Measurements from ENCODE around the gene NRP1. TPM values are rescaled to one million over a fixed set of nuclear protein-coding genes. Genes with fewer than 3 reads are reported as not detected.
A peak's percentile ranks its signal among the peaks of the same experiment; 100 is the strongest.

Gene NRP1
- total RNA-seq, 1 donor, result 173 TPM

DNA sequence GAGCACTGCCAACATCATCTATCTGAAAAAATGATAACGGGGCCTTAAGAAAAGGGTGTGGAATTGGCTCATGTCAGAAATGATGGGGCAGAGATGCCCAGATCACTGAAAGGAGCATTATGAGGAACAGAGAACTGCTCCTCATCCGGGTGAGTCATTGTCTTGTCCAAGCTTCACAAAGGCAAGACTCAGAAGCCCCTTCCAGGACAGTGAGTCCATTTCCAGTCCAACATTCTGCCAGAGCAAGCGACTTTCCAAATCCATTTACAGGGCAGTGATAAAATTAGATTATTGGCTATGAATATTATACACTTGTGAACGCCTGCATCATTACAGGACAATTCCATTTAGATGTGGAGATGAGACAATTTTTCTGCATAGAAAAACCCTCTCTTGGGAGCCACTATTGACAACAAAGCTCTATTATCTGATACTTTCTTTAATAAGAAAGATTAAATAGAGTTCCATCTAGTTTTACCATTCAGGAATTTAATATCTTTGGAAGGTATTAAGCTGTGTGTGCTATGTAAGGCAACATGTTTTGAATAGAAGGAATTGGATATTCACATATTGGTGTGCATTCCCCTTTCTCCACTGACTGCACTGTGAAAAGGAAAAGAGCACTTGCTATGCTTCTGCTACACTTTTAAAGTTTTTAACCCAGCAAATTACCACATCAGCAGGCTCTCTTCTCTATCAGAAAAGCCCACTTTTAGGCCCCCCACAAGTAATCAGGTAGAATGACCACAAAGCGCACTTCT, 159.6 kb downstream of the NRP1 start:
- Histone ChIP-seq H3K27me3 (ENCODE audit: insufficient read depth, low read length) (no peaks in the 10 kb centered on the region), H3K4me2 (ENCODE audit: insufficient read depth, low read length) (no peak overlapping the region), H3K36me3 (ENCODE audit: insufficient read depth, low read length) (peaks cover 18% of the 10 kb centered on the region), H3K79me2 (ENCODE audit: insufficient read depth, low read length) (peaks cover 1% of the 10 kb centered on the region), H3K4me3 (ENCODE audit: insufficient read depth, low read length) (no peak overlapping the region), H2AFZ (ENCODE audit: low read length) (no peak overlapping the region), H3K4me1 (ENCODE audit: insufficient read depth, low read length) (peaks cover 25% of the 10 kb centered on the region), H4K20me1 (ENCODE audit: insufficient read depth, low read length) (no peaks in the 10 kb centered on the region), H3K27ac (ENCODE audit: low read depth, low read length) (no peak overlapping the region), H3K9me3 (ENCODE audit: low read depth, low read length) (no peaks in the 10 kb centered on the region)
- TF ChIP-seq, protein P1, sequence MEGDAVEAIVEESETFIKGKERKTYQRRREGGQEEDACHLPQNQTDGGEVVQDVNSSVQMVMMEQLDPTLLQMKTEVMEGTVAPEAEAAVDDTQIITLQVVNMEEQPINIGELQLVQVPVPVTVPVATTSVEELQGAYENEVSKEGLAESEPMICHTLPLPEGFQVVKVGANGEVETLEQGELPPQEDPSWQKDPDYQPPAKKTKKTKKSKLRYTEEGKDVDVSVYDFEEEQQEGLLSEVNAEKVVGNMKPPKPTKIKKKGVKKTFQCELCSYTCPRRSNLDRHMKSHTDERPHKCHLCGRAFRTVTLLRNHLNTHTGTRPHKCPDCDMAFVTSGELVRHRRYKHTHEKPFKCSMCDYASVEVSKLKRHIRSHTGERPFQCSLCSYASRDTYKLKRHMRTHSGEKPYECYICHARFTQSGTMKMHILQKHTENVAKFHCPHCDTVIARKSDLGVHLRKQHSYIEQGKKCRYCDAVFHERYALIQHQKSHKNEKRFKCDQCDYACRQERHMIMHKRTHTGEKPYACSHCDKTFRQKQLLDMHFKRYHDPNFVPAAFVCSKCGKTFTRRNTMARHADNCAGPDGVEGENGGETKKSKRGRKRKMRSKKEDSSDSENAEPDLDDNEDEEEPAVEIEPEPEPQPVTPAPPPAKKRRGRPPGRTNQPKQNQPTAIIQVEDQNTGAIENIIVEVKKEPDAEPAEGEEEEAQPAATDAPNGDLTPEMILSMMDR (IDR thresholded peaks at IDR 0.05; ENCODE audit: extremely low read depth, low read depth, low read length), result no peak
- no peak for DNase-seq (ENCODE audit: insufficient read length, low spot score, missing footprints)

DNA sequence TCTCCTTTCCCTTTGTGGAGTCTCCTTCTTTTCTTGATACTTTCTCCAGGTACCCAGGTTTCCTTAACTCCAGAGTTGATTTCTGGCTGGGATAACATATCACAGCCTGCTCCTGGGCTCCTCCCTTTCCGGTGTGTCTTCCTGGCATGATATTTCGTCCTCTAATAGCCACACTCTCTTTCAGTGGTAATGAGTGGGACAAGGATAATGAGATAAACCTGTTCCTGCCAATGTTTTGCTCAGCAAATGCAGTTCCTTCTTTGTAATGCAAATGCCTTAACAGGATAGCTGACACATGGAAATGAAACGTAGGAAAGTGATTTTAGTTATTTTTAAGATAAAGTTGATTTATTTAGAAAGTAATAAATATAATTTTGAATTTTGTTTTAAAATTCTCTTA, 168.6 kb downstream of the NRP1 start:
- Histone ChIP-seq H4K20me1 (ENCODE audit: insufficient read depth, low read length) (no peaks in the 10 kb centered on the region), H3K9me3 (ENCODE audit: low read depth, low read length) (no peaks in the 10 kb centered on the region), H3K4me2 (ENCODE audit: insufficient read depth, low read length) (no peak overlapping the region), H3K27ac (ENCODE audit: low read depth, low read length) (no peak overlapping the region), H3K36me3 (ENCODE audit: insufficient read depth, low read length) (no peaks in the 10 kb centered on the region), H3K4me1 (ENCODE audit: insufficient read depth, low read length) (peaks cover 7% of the 10 kb centered on the region), H2AFZ (ENCODE audit: low read length) (peak overlapping the region; percentile 3), H3K79me2 (ENCODE audit: insufficient read depth, low read length) (no peaks in the 10 kb centered on the region), H3K4me3 (ENCODE audit: insufficient read depth, low read length) (no peak overlapping the region), H3K27me3 (ENCODE audit: insufficient read depth, low read length) (no peaks in the 10 kb centered on the region)
- TF ChIP-seq, protein P1 (IDR thresholded peaks at IDR 0.05; ENCODE audit: extremely low read depth, low read depth, low read length), result no peak
- no peak for DNase-seq (ENCODE audit: insufficient read length, low spot score, missing footprints)

DNA sequence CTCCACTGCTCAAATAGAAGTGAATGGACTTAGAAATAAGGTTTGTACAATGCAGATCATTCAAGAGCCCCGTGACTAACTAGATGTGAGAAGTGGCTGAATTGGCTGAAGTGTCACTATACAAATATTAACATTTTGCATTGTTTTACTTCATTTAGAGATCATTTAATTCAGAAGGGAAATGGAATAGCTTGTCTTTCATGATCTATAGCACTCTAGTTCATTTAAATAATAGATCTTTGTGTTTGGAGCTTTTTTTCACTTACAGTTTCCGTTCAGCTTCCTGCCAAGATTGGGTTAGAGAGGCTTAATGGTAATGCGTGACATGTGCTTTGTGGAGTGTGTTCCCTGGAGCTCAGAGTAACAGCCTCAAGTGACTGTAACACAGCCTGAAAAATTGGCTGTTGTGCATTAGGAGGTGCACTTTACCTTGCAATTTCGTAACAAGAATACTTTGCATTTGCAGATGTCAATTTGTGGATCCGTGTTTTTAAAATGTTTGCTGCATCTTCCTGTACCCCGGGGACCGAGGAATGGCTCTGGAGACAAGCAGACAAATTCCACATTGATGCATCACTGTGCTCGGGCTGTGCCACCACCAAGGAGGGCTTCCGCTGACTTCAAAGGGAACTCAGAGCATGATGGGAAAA, 170.3 kb downstream of the NRP1 start:
- Histone ChIP-seq H3K9me3 (ENCODE audit: low read depth, low read length) (no peaks in the 10 kb centered on the region), H4K20me1 (ENCODE audit: insufficient read depth, low read length) (no peaks in the 10 kb centered on the region), H3K4me3 (ENCODE audit: insufficient read depth, low read length) (no peak overlapping the region), H3K27me3 (ENCODE audit: insufficient read depth, low read length) (no peaks in the 10 kb centered on the region), H3K27ac (ENCODE audit: low read depth, low read length) (no peak overlapping the region), H2AFZ (ENCODE audit: low read length) (no peak overlapping the region), H3K79me2 (ENCODE audit: insufficient read depth, low read length) (no peaks in the 10 kb centered on the region), H3K4me2 (ENCODE audit: insufficient read depth, low read length) (peak overlapping the region; percentile 40), H3K36me3 (ENCODE audit: insufficient read depth, low read length) (no peaks in the 10 kb centered on the region), H3K4me1 (ENCODE audit: insufficient read depth, low read length) (peaks cover 7% of the 10 kb centered on the region)
- TF ChIP-seq, protein P1 (IDR thresholded peaks at IDR 0.05; ENCODE audit: extremely low read depth, low read depth, low read length), result no peak
- no peak for DNase-seq (ENCODE audit: insufficient read length, low spot score, missing footprints)

DNA sequence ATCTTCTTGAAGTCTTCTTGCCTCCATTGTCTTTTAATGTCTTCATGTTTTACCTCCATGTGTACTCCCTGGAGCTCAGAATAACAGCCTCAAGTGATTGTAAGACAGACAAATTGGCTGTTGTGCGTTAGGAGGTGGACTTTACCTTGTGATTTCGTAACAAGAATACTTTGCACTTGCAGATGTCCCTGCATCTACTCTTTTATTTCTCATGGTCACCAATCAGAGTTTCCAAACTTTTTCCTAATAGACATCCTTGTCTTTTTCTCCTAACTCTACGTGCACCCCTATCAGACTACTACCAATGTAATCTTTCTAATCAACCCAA, 172.3 kb downstream of the NRP1 start:
- Histone ChIP-seq H3K36me3 (ENCODE audit: insufficient read depth, low read length) (no peaks in the 10 kb centered on the region), H4K20me1 (ENCODE audit: insufficient read depth, low read length) (no peaks in the 10 kb centered on the region), H2AFZ (ENCODE audit: low read length) (no peak overlapping the region), H3K27ac (ENCODE audit: low read depth, low read length) (no peak overlapping the region), H3K9me3 (ENCODE audit: low read depth, low read length) (no peaks in the 10 kb centered on the region), H3K4me3 (ENCODE audit: insufficient read depth, low read length) (no peak overlapping the region), H3K27me3 (ENCODE audit: insufficient read depth, low read length) (no peaks in the 10 kb centered on the region), H3K4me2 (ENCODE audit: insufficient read depth, low read length) (no peak overlapping the region), H3K79me2 (ENCODE audit: insufficient read depth, low read length) (no peaks in the 10 kb centered on the region), H3K4me1 (ENCODE audit: insufficient read depth, low read length) (peaks cover 11% of the 10 kb centered on the region)
- no peak for DNase-seq (ENCODE audit: insufficient read length, low spot score, missing footprints)
- TF ChIP-seq, protein P1 (IDR thresholded peaks at IDR 0.05; ENCODE audit: extremely low read depth, low read depth, low read length), result no peak
